VCaP (cell line): ENCODE measurements around the gene NODAL.
"Not testable (repeated sequence)": the region's sequence is repeated elsewhere in the genome, so short reads cannot be mapped to it uniquely, and the experiment has no call there.

Source experiments
- H3K27ac ChIP-seq: fragments of 450-650 bp; 2 replicates; pipeline ENCODE4 v1.5.1; 2017
- TF ChIP-seq, protein P1 (sequence below): fragments of 450-650 bp; conservative IDR thresholded peaks from 2 replicates; pipeline ENCODE4 v1.5.1; 2017; ENCODE audit warnings: mild to moderate bottlenecking, moderate library complexity

The NODAL gene

DNA sequence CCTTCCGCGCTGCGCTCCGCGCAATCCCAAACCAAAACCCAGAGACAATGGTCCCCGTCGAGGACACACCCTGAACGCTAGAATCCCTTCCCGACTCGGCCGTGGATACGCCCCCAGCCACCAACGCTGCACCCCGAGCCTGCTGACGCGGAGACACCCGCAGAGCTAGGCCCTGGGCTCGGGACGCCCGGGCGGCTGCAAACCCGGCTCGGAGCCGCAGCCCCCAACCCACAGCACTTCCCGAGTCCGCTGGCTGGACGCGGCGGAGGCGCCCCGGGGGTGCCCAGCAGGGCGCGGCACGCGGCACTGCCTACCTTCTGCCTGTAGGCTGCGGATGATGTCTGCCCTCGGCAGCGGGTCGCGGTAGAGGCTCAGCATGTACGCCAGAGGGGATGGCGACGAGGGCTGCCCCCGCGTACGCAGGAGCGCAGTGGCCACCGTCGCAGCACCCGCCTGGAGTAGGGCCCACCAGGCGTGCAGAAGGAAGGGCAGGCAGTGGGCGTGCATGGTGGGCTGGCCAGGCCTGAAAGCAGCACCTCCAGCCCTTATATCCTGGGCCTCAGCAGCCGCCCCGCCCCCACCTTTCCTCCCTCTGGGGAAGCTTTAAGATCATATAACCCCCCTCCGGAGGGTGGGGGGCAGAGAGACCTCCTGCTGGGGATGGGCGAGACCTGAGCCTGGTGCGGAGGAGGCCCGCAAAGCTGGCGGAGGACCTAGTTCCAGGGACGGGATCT, at the start of gene NODAL:
Gene NODAL, minus strand, starts transcription at position 521 of the 734 bp plus-strand sequence. Its CDS starts 14 bp downstream, at position 507.
- H3K27ac ChIP-seq = no peak within 1 kb of the TSS

DNA sequence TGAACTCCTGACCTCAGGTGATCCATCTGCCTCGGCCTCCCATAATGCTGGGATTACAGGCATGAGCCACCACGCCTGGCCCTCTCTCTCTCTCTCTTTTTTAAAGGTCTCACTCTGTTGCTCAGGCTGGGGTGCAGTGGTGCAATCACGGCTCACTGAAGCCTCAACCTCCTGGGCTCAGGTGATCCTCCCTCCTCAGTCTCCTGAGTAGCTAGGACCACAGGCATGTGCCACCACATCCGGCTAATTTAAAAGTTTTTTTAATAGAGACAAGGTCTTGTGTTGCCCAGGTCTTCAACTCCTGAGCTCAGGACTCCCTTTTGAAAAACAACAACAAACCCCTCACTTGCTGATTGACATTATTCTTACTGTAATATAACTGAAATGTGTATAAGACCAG, 48.7 kb upstream of the NODAL start:
- H3K27ac ChIP-seq = no peak overlapping the region
- TF ChIP-seq, protein P1, sequence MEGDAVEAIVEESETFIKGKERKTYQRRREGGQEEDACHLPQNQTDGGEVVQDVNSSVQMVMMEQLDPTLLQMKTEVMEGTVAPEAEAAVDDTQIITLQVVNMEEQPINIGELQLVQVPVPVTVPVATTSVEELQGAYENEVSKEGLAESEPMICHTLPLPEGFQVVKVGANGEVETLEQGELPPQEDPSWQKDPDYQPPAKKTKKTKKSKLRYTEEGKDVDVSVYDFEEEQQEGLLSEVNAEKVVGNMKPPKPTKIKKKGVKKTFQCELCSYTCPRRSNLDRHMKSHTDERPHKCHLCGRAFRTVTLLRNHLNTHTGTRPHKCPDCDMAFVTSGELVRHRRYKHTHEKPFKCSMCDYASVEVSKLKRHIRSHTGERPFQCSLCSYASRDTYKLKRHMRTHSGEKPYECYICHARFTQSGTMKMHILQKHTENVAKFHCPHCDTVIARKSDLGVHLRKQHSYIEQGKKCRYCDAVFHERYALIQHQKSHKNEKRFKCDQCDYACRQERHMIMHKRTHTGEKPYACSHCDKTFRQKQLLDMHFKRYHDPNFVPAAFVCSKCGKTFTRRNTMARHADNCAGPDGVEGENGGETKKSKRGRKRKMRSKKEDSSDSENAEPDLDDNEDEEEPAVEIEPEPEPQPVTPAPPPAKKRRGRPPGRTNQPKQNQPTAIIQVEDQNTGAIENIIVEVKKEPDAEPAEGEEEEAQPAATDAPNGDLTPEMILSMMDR = no peak

More for the DNA sequence above, at the start of gene NODAL:
- TF ChIP-seq, protein P1 = no peak

DNA sequence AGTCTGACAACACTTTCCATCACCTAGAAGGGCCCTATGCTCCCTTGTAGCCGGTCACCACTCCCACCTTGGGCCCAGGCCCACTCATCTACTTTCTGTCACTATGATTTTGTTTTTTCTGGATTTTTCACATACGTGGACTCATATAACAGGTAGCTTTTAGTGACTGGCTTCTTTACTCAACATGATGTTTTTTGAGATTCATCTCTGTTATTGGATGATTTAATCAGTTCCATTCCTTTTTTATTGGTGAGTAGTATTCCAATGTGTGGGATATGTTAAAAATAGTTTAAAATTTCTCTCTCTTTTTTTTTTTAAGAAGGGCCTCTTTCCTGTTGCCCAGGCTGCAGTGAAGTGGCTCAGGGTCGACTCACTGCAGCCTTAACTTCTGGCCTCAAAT, 46.3 kb upstream of the NODAL start:
- no peak overlapping the region for H3K27ac ChIP-seq
- TF ChIP-seq, protein P1 = no peak

DNA sequence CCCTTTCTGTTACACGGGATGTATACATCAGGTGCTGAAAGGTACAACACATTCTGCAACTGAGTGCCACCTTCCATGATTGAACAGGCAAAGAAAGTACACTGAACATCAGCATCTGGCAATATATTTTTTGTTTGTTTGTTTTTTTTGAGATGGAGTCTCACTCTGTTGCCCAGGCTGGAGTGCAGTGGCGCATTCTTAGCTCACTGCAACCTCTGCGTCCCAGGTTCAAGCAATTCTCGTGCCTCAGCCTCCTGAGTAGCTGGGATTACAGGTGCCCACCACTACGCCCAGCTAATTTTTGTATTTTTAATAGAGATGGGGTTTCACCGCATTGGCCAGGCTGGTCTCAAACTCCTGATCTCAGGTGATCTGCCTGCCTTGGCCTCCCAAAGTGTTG, 42.4 kb upstream of the NODAL start:
- H3K27ac ChIP-seq = not testable (repeated sequence)

DNA sequence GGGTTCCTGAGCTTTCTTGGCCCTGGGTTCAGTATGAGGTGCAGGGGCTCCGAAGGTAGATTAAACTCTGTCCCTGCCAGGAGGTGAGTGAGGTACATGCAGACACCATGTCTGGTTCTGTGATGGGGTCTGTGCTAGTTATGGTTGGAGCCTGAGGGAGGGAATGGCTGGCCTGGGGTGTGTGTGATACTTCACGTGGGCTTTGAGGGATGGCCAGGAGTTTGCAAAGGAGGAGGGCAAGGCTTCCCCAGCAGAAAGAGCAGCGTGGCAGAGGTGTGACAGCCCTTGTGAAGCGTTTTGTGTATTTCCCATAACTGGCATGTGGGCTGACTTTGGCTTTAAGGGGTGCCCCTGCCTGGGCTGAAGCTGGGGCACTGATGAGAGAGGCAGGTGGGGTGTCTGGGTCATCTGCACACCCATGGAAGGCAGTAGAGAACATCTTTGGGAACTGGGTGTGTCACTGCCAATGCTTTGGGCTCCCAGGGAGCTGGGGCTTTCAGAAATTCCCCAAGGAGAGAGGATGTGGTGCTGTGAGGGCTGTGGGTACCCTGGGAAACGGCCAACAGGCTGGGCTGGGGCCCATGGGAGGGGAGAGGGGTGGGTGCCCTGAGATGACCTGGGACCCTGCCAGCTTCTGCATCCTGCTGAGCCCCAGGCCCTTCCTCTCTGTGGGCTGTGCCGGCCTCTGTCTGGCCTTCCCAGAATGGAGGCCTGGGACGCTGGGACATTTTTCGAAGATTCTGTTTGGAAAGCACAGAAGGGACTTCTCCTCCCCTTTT, 41.7 kb upstream of the NODAL start:
- TF ChIP-seq, protein P1 = no peak
- H3K27ac ChIP-seq = peak overlapping the region; percentile 60

DNA sequence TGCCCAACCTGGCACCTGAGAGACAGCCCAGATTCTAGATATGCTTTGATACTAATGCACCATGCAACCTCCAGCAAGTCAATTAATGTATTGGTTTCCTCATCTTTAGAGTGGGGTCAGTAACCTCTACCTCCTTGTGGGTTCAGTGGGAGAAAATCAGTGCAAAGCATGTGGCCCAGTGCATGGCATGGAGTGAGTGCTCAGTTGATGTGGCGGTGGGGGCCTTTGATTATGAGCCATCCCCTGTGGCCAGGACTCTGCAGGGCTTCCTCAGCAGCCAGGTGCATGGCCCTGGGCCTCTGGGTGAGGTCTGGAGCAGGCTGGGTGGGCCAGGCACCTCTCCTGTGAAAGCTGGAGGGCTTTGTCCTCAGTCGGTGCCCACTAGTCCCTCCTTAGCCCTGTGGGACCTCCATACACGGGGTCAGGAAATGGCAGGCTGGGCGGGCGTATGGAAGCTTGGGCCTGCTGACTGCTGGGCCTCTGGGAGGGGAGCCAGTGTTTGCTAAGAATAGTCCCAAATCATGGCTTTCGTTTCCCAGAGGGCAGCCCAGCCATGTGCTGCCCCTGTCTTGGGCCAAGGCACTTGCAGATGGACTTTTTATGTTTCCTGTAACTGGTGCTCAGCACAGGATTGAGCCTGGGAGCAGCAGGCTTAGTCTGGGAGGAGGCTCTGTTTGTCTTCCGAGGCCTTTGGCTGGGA, 40.5 kb upstream of the NODAL start:
- peak overlapping the region; percentile 60 for H3K27ac ChIP-seq
- TF ChIP-seq, protein P1 = no peak

DNA sequence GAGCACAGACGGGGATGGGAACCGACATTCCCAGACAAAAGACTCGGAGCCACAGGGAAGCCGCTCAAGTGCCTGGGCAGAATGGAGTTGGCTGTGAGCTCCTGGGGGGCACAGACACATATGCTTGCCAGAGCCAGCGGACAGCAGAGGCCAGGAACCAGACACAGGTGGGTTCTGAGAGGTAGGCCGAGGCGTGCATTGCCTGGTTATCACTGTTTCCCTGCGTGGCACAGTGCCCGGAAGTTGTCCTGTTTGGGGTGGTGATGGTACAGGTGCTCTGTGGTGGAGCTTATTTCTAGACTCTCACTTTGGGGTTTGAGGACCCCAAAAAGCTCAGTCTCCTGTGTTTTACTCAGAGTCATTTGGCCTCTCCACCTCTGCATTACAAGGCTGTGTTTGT, 39.6 kb upstream of the NODAL start:
- no peak overlapping the region for H3K27ac ChIP-seq

More for the DNA sequence above, 39.6 kb upstream of the NODAL start:
- TF ChIP-seq, protein P1 = no peak
